NOMO-1 treated with DMSO at 0.1 percent for 48 hours (cell line): ENCODE measurements around the gene PRODH2.
"Not testable (repeated sequence)": the region's sequence is repeated elsewhere in the genome, so short reads cannot be mapped to it uniquely, and the experiment has no call there.

ENCODE experiments used
- DNase-seq: peaks from one replicate; lab custom pipeline; 2025; ENCODE audit not compliant: unreplicated experiment; lab: John Stamatoyannopoulos, UW

PRODH2 gene

DNA sequence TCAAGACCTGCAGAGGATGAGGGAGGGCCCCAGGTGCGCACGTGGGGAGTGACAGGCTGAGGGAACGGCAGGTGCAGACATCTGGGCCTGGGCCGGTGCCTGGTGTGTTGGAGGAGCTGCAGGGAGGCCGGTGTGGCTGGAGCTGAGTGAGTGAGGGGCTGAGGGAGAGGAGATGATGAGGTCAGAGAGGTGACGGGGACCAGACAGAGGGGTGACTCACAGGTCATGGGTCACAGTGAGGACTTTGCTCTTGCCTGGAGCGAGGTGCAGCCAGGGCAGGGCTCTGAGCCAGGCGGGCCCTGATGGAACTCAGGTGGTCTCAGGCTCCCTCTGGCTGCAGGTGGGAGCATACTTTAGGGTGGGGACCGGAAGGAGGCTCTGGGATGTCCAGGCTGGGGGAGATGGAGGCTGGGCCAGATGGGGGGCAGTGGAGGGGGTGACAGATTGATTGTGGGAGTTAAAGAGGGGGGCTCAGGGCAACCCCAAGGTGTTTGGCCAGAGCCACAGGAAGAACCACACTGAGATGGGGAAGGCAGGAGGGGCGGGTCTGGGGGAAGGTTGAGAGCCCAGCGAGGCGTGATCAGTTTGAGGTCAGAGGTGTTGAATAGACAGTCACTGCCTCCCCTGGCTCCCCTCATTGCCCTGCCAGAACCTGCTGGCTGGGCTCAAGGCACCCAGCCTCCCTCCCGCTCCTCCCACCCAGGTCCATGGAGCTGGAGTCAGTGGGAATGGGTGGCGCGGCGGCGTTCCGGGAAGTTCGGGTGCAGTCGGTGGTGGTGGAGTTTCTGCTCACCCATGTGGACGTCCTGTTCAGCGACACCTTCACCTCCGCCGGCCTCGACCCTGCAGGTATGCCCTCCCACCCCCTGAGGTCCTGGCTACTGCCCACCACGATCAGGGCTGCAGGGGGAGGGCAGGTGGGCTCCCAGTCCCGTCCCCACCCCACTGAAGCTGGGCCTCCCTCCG, 28.9 kb downstream of the PRODH2 start:
- no peak for DNase-seq

GRCh38 chr19:35782589-35782988, 30.1 kb downstream of the PRODH2 start:
- no peak for DNase-seq

GRCh38 chr19:35781650-35782049, 31.0 kb downstream of the PRODH2 start:
- DNase-seq = no peak

GRCh38 chr19:35780717-35781116, 31.9 kb downstream of the PRODH2 start:
- no peak for DNase-seq

- no peak for DNase-seq
These were observed 32.6 kb downstream of the PRODH2 start for GRCh38 chr19:35780058-35780457.

GRCh38 chr19:35779033-35779432, 33.6 kb downstream of the PRODH2 start:
- no peak for DNase-seq

- DNase-seq = no peak
These were observed 34.7 kb downstream of the PRODH2 start for GRCh38 chr19:35777961-35778360.

DNA sequence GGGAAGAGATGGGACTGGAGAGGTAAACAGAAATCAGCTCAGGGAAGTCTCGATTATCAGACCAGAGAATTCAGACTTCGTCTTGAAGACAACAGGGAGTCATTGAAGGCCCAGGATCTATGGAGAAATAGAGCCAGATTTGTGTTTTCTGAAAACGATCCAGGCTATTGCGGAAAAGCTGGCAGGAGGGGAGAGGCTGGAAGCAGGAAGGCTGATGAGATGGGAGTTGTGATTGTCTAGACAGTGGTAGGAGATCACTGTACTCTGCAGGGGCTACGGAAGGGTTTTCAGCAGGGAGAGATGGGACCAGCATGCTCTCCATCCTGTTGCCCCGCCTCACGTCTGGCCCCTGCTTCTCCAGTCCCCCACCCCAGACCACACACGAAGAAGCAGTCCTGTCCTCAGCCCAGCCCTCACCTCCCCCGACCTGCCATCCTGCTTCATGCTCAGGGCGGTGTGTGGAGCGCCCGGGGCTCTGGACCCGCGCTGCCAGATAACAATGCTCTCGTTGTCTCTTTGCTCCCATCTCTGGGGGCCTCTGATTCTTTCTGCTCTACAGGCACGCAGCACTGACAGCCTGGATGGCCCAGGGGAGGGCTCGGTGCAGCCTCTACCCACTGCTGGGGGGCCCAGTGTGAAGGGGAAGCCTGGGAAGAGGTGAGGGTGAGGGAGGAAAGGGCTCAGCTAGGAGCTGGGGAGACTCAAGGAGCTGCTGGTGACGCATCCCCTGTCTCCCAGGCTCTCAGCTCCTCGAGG, 35.4 kb downstream of the PRODH2 start:
- no peak for DNase-seq

DNA sequence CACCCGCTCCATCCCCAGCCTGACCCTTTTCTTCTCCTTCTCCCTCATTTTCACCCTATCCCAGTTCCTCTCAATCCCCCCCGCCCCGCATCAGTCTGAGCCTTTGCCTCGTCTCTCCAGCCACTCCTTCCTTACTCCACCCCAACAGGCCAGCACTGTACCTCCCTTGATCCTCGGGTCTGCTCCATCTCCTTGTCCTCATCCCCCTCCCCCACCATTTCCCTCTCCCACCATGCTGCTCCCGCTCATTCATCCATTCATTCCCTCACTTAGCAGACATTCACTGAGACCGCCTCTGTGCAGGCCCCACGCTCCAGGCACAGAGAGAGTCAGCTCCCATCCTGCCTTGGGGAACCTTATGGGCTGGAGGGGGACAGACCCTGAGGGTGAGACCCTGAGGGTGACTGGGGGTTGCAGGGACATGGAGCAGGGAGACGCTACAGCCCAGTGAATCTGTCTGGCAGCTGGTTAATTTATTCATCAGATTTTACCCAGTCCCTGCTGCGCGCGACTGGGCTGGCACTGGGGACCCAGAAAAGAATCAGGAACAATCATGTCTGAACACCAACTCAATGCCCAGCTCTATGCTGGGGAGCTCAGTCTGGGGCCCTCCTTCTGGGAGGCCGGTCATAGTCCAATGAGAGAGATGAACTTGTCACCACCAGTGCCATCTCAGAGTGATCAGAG, 36.4 kb downstream of the PRODH2 start:
- DNase-seq = no peak

GRCh38 chr19:35775298-35776101, 37.1 kb downstream of the PRODH2 start, which contains the start of gene ARHGAP33:
Gene ARHGAP33, plus strand, starts transcription at chr19:35775564. Its CDS starts 95 bp downstream, at chr19:35775659.
- peak; percentile 98 for DNase-seq

DNA sequence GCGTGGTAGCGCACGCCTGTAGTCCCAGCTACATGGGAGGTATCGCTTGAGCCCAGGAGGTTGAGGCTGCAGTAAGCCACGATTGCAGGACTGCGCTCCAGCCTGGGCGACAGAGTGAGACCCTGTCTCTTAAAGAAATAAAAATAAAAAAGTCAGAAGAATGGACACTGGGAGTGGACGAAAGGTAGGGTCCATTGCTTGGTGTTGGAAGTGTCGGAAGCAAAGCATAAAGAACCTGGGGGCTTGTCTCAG, 37.7 kb downstream of the PRODH2 start:
- DNase-seq = no peak

DNA sequence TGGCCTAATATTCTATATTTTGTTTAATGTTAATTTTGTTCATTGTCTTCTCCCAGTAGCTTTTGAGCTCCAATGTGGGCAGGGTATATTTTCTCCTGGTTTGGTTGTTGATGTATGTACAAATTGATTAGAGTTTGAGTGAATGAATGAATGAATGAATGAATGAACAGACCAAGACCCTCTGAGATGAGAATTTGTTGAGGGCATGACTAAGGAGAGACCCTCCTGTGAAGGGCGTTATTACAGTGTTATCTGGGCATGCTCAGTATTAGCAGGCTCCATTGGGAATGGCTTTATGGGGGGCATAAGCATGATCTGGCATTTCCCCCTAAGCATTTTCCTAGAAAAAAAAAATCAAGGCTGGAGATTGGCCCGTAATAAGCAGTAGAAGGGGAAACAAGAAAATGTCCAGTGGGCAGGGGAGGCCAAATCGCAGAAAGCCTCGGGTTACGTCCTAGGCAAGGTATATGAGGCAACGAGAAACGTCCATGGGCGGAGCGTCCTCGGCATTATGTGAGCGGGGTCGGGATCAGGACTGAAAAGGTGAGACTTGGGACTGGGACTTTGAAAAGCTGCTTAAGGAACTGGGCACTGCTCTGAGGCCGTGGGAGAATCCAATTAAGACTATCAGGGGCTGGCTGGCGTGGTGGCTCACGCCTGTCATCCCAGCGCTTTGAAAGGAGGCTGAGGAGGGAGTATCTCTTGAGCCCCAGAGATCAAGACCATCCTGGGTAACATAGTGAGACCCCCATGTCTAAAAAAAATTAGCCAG, 38.2 kb downstream of the PRODH2 start:
- DNase-seq = no peak

- DNase-seq = no peak
These were observed 39.4 kb downstream of the PRODH2 start for GRCh38 chr19:35773020-35773806.

DNA sequence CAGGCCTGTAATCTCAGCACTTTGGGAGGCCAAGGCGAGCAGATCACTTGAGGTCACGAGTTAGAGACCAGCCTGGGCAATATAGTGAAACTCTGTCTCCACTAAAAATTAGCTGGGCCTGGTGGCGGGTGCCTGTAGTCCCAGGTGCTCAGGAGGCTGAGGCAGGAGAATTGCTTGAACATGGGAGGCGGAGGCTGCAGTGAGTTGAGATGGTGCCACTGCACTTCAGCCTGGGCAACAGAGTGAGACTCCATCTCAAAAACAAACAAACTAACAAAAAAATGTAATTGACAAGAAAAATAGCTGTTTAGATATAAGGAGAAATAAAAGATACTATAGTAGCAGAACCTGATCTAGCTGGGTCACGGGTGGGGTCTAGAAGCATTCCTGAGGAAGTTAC, 40.3 kb downstream of the PRODH2 start:
- not testable (repeated sequence) for DNase-seq

- DNase-seq = no peak
These were observed 44.6 kb downstream of the PRODH2 start for GRCh38 chr19:35768082-35768421.

DNA sequence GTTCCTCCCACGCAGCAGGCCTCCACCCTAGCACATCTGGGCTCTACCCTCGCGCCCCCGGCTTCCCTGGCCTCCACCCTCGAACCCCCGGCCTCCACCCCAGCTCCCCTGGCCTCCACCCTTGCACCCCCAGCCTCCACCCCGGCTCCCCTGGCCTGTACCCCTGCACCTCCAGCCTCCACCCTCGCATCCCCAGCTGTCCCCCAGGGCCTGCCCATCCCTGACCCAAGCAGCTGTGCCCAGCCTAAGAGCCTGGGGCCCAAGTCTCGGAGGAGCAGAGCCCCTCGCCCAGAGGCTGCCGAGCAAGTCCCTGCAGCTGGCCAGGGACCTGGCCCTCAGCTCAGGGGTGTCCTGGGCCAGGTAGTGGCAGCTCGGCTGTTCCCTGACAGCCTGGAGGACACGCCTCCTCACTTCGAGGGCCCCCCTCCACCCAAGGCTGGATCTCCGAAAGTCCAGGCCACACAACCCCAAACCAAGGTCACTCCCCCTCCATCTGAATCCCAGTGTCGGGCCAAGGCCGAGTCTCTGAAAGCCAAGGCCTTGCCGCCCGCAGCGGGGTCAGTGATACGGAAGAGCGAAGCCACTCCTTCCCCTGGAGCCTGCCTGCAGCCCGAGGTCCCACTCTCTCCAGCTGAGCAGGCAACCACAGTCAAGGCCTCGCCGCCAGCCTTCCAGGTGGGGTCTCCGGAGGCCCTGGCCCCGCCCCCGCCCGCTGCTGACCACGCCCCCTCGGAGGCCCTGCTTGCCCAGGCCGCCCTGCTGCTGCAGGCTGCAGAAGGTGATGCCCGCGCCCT, 45.2 kb downstream of the PRODH2 start:
- no peak for DNase-seq

DNA sequence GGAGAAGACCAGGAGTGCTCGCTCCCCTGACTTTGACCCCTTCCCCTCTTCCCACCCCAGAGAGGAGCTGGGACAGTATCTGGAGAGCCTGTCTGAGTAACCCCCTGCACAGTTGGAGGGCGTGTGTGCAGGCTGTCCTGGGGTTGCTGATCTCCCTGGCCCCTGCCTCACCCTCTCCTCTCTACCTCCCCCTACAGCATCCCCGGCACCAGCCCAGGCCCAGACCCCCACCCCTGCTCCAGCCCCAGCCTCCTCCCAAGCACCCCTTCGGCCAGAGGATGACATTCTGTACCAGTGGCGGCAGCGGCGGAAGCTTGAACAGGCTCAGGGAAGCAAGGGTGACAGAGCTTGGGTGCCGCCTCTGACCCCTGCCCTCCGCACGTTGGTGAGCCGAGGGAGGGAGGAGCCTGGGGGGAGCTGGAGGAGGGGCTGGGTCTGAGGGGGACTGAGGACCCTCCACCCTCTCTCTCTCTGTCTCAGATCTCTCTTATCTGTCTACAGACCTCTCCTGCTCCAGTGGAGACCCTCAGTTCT, 46.0 kb downstream of the PRODH2 start:
- DNase-seq = no peak
